ENCODE measurements around the gene LAMA2.

GRCh38 chr6:129393654-129394053, 510.7 kb downstream of the LAMA2 start:
- no peak for TF ChIP-seq EZH2 (IDR thresholded peaks at IDR 0.05; ENCODE audit: borderline replicate concordance, low read depth, low read length, severe bottlenecking)
- no peak for TF ChIP-seq CTCF (IDR thresholded peaks at IDR 0.05; ENCODE audit: extremely low read depth in 1 of 2, insufficient read depth in 1 of 2, low read depth in 1 of 2, low read length in 2 of 2)
- TF ChIP-seq MAX (IDR thresholded peaks at IDR 0.05; ENCODE audit: insufficient read depth, insufficient read length) = no peak
- no peak for TF ChIP-seq POLR2A (IDR thresholded peaks at IDR 0.05; ENCODE audit: low read depth, low read length)
- no peak for TF ChIP-seq JUN (IDR thresholded peaks at IDR 0.05; ENCODE audit: borderline replicate concordance, insufficient read depth, insufficient read length, low read depth)
- no peak for TF ChIP-seq GATA2 (IDR thresholded peaks at IDR 0.05; ENCODE audit: insufficient read depth, insufficient read length, low read depth, low read length)
- TF ChIP-seq POLR2AphosphoS5 (IDR thresholded peaks at IDR 0.05; ENCODE audit: insufficient read depth, low read depth, low read length) = no peak

All from endothelial cell of umbilical vein (primary cell).